Small intestine (tissue), 16 donors: ENCODE measurements around the gene ACOT8. TPM values are rescaled to one million over a fixed set of nuclear protein-coding genes. Genes with fewer than 3 reads are reported as not detected.
"Not testable (repeated sequence)": the region's sequence is repeated elsewhere in the genome, so short reads cannot be mapped to it uniquely, and the experiment has no call there.

ENCODE experiments used
- DNase-seq, 2 donors: peaks; one replicate each; pipeline versions ENCODE4 v3.0.0 to v3.0.0-alpha.2; 2013
- FAIRE-seq: peaks from 2 replicates; lab custom pipeline; 2012; peaks lifted over from hg19 to GRCh38; lab: Jason Lieb, UNC
- H3K27ac ChIP-seq, 3 donors: one replicate each; pipeline ENCODE4 v1.5.1; 2013; ENCODE audit warnings: low read length in 2 of 3, mild to moderate bottlenecking in 2 of 3, control low read depth in 1 of 3, inconsistent platforms in 1 of 3, low read depth in 1 of 3, moderate library complexity in 1 of 3
- H3K27me3 ChIP-seq, 3 donors: one replicate each; pipeline ENCODE4 v1.6.1; 2013; ENCODE audit warnings: low read length in 3 of 3, inconsistent platforms in 1 of 3; ENCODE audit not compliant: control insufficient read depth in 3 of 3, insufficient read depth in 3 of 3
- H3K36me3 ChIP-seq, 3 donors: one replicate each; pipeline ENCODE4 v1.6.1; 2013; ENCODE audit warnings: low read length in 3 of 3, inconsistent platforms in 1 of 3, low read depth in 1 of 3, mild to moderate bottlenecking in 1 of 3, moderate library complexity in 1 of 3; ENCODE audit not compliant: control insufficient read depth in 3 of 3, insufficient read depth in 2 of 3
- H3K4me1 ChIP-seq, 3 donors: one replicate each; pipeline ENCODE4 v1.6.1; 2013; ENCODE audit warnings: low read length in 2 of 3, inconsistent platforms in 1 of 3, low read depth in 1 of 3, mild to moderate bottlenecking in 1 of 3, moderate library complexity in 1 of 3; ENCODE audit not compliant: control insufficient read depth in 3 of 3, insufficient read depth in 2 of 3
- H3K4me3 ChIP-seq, 3 donors: one replicate each; pipeline ENCODE4 v1.5.1; 2013; ENCODE audit warnings: low read length in 3 of 3, control low read depth in 1 of 3, inconsistent platforms in 1 of 3, low read depth in 1 of 3, mild to moderate bottlenecking in 1 of 3, moderate library complexity in 1 of 3
- H3K9me3 ChIP-seq, 2 donors: one replicate each; pipeline ENCODE4 v1.6.1; 2013; ENCODE audit warnings: low read depth in 1 of 2, low read length in 1 of 2; ENCODE audit not compliant: control insufficient read depth in 2 of 2, insufficient read depth in 1 of 2
- WGBS, 3 donors: extraction: QIAGEN DNeasy Blood & Tissue Kit; methylation state at CpG; one replicate each; pipeline ENCODE4 v1.1.7; 2013; 5-methylcytosine and 5-hydroxymethylcytosine counted together
- long read RNA-seq, 10 donors: transcript quantifications; one replicate each; lab custom pipeline, GENCODE V29; 2026
- polyA plus RNA-seq, 4 donors: library from polyadenylated mRNA; stranded (reverse) in 3 of 4; unstranded in 1 of 4; fragments of 200-250 nt in 3 of 4; fragments of 120-200 nt in 1 of 4; gene quantifications; one replicate each; pipeline versions ENCODE4 v1.2.1 to v1.2.3, GENCODE V29; 2013
- donor health status: healthy with polysubstance abuse.
- donor health status: control.
- donor health status: control.
- donor health status: Bipolar disorder and iron deficiency.
- donor health status: healthy.

ACOT8 gene
- 100 to 1,000 TPM in 1 of 4 donors, 10 to 100 TPM in 3; 28.6 to 123 (median 47.6) TPM for polyA plus RNA-seq
- long read RNA-seq, donor 1, transcript ACOT8-201 (6 exons, 1,168 nt): major isoform, 12 of 2,857 reads
- long read RNA-seq, donor 1, partial matches to known transcripts: 2,758 of 2,857 reads
- long read RNA-seq, donor 1, other reads (novel, unspliced or antisense): 83 of 2,857 reads
- long read RNA-seq, donor 2, transcript ACOT8-201 (6 exons, 1,168 nt): major isoform, 5 of 8 reads
- long read RNA-seq, donor 2, partial matches to known transcripts: 0 of 8 reads
- long read RNA-seq, donor 2, other reads (novel, unspliced or antisense): 0 of 8 reads
- long read RNA-seq, donor 3, partial matches to known transcripts: 0 of 7 reads
- long read RNA-seq, donor 3, other reads (novel, unspliced or antisense): 0 of 7 reads
- long read RNA-seq, donor 4: 0 reads
- long read RNA-seq, donor 5, transcript ACOT8-201 (6 exons, 1,168 nt): major isoform, 5 of 7 reads
- long read RNA-seq, donor 5, partial matches to known transcripts: 0 of 7 reads
- long read RNA-seq, donor 5, other reads (novel, unspliced or antisense): 0 of 7 reads
- long read RNA-seq, donor 6, transcript ACOT8-201 (6 exons, 1,168 nt): major isoform, 6 of 7 reads
- long read RNA-seq, donor 6, partial matches to known transcripts: 0 of 7 reads
- long read RNA-seq, donor 6, other reads (novel, unspliced or antisense): 0 of 7 reads
- long read RNA-seq, donor 7, transcript ACOT8-201 (6 exons, 1,168 nt): major isoform, 8 of 16 reads
- long read RNA-seq, donor 7, partial matches to known transcripts: 6 of 16 reads
- long read RNA-seq, donor 7, other reads (novel, unspliced or antisense): 0 of 16 reads
- long read RNA-seq, donor 8: 0 reads
- long read RNA-seq, donor 9, partial matches to known transcripts: 0 of 5 reads
- long read RNA-seq, donor 9, other reads (novel, unspliced or antisense): 0 of 5 reads
- long read RNA-seq, donor 10, transcript ACOT8-201 (6 exons, 1,168 nt): major isoform, 9 of 12 reads
- long read RNA-seq, donor 10, partial matches to known transcripts: 0 of 12 reads
- long read RNA-seq, donor 10, other reads (novel, unspliced or antisense): 0 of 12 reads

- WGBS, 3 donors: 0% methylated on average over 34 to 36 of the region's 36 CpGs
- peak within 1 kb of the TSS; percentile 87 to 90 (median 90) for H3K4me3 ChIP-seq
- DNase-seq (peak; percentile 100), FAIRE-seq (no peak)
- peaks cover 0 to 24% (median 0%) of the 10 kb centered on the region in 3 donors for H3K36me3 ChIP-seq
- H3K27me3 ChIP-seq: no peaks in the 10 kb centered on the region
- peak within 1 kb of the TSS; percentile 66 to 94 (median 82) for H3K27ac ChIP-seq
- H3K4me1 ChIP-seq: peaks cover 6 to 24% (median 7%) of the 10 kb centered on the region in 3 donors
- no peaks in the 10 kb centered on the region for H3K9me3 ChIP-seq
Observed at GRCh38 chr20:45857114-45857881, at the start of gene ACOT8, which contains the start of gene ZSWIM3. Gene ACOT8, minus strand, starts transcription at chr20:45857392. Its CDS starts 77 bp downstream, at chr20:45857315. Gene ZSWIM3, plus strand, starts transcription at chr20:45857614. Its CDS starts 212 bp downstream, at chr20:45857826.

GRCh38 chr20:45905505-45906079 is 48.4 kb upstream of the ACOT8 start:
- no peak for FAIRE-seq
- 85 to 89% (median 87%) methylated on average over 8 of the region's 8 CpGs for WGBS, 3 donors
- Histone ChIP-seq H3K4me3 (no peak overlapping the region), H3K27me3 (no peaks in the 10 kb centered on the region), H3K36me3 (peaks cover 0 to 29% (median 5%) of the 10 kb centered on the region in 3 donors), H3K27ac (no peak overlapping the region), H3K9me3 (no peaks in the 10 kb centered on the region), H3K4me1 (no peaks in the 10 kb centered on the region)
- DNase-seq: no peak

- no peaks in the 10 kb centered on the region for H3K27me3 ChIP-seq
- no peak for DNase-seq
- 71 to 77% (median 73%) methylated on average over 16 of the region's 16 CpGs for WGBS, 3 donors
- no peak for FAIRE-seq
- H3K9me3 ChIP-seq: no peaks in the 10 kb centered on the region
- H3K4me3 ChIP-seq: no peak overlapping the region
- H3K4me1 ChIP-seq: no peaks in the 10 kb centered on the region
- no peak overlapping the region for H3K27ac ChIP-seq
- peaks cover 0 to 35% (median 5%) of the 10 kb centered on the region in 3 donors for H3K36me3 ChIP-seq
Observed at GRCh38 chr20:45904583-45905504, 47.7 kb upstream of the ACOT8 start.

- no peak for DNase-seq
- Histone ChIP-seq H3K9me3 (no peaks in the 10 kb centered on the region), H3K27me3 (no peaks in the 10 kb centered on the region), H3K36me3 (peaks cover 3 to 54% (median 5%) of the 10 kb centered on the region in 3 donors), H3K4me1 (no peaks in the 10 kb centered on the region), H3K4me3 (no peak overlapping the region), H3K27ac (no peak overlapping the region)
- no peak for FAIRE-seq
- 87 to 90% (median 88%) methylated on average over 14 of the region's 14 CpGs for WGBS, 3 donors
Observed at GRCh38 chr20:45902199-45902701, 45.1 kb upstream of the ACOT8 start.

GRCh38 chr20:45901332-45901731 is 44.1 kb upstream of the ACOT8 start:
- WGBS, 3 donors: 87 to 98% (median 92%) methylated on average over 6 of the region's 6 CpGs
- FAIRE-seq, H3K27ac ChIP-seq, H3K27me3 ChIP-seq, H3K4me1 ChIP-seq, H3K9me3 ChIP-seq, DNase-seq, H3K4me3 ChIP-seq: not testable (repeated sequence)
- peaks cover 3 to 63% (median 10%) of the 10 kb centered on the region in 3 donors for H3K36me3 ChIP-seq

GRCh38 chr20:45899046-45899835 is 42.0 kb upstream of the ACOT8 start:
- Histone ChIP-seq H3K4me3 (no peak overlapping the region), H3K9me3 (no peaks in the 10 kb centered on the region), H3K27ac (no peak overlapping the region), H3K36me3 (peaks cover 3 to 69% (median 14%) of the 10 kb centered on the region in 3 donors), H3K27me3 (no peaks in the 10 kb centered on the region), H3K4me1 (peaks cover 0 to 4% (median 0%) of the 10 kb centered on the region in 3 donors)
- no peak for FAIRE-seq
- DNase-seq: no peak
- 87 to 89% (median 88%) methylated on average over 13 of the region's 13 CpGs for WGBS, 3 donors
